ENCODE measurements around the gene C11orf87.

DNA sequence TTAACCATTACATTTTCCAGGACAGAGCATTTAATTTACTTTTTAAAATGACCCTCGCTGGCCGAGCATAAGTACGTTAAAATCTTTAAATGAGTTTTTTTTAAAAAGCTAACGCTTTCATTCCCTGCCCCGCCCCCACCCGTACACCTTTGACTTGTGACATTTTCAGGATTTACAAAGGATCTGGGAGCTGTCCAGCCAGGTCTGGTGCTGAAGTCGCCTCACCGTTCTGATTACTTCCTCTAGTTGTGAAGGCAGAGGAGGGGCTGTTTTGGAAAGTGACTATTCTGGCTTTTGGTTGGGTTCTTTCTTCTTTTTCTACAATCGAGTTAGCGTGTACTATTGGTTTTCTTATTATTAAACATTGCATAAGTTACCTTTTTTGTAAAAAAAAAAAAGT, 2.9 kb downstream of the C11orf87 start:
- TF ChIP-seq, protein P1, sequence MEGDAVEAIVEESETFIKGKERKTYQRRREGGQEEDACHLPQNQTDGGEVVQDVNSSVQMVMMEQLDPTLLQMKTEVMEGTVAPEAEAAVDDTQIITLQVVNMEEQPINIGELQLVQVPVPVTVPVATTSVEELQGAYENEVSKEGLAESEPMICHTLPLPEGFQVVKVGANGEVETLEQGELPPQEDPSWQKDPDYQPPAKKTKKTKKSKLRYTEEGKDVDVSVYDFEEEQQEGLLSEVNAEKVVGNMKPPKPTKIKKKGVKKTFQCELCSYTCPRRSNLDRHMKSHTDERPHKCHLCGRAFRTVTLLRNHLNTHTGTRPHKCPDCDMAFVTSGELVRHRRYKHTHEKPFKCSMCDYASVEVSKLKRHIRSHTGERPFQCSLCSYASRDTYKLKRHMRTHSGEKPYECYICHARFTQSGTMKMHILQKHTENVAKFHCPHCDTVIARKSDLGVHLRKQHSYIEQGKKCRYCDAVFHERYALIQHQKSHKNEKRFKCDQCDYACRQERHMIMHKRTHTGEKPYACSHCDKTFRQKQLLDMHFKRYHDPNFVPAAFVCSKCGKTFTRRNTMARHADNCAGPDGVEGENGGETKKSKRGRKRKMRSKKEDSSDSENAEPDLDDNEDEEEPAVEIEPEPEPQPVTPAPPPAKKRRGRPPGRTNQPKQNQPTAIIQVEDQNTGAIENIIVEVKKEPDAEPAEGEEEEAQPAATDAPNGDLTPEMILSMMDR (conservative IDR thresholded peaks at IDR 0.05; ENCODE audit: low read depth in 2 of 2), result no peak
- TF ChIP-seq POLR2AphosphoS5 (IDR thresholded peaks at IDR 0.05; ENCODE audit: low read depth), result no peak
- no peak for TF ChIP-seq EZH2phosphoT487 (IDR thresholded peaks at IDR 0.05; ENCODE audit: unreplicated experiment)
- TF ChIP-seq EZH2 (IDR thresholded peaks at IDR 0.05; ENCODE audit: low read depth, unreplicated experiment), result no peak
- no peak for TF ChIP-seq CREB1 (CRISPR knock-in tag; IDR thresholded peaks at IDR 0.05; ENCODE audit: low read depth)
- TF ChIP-seq, protein P2, sequence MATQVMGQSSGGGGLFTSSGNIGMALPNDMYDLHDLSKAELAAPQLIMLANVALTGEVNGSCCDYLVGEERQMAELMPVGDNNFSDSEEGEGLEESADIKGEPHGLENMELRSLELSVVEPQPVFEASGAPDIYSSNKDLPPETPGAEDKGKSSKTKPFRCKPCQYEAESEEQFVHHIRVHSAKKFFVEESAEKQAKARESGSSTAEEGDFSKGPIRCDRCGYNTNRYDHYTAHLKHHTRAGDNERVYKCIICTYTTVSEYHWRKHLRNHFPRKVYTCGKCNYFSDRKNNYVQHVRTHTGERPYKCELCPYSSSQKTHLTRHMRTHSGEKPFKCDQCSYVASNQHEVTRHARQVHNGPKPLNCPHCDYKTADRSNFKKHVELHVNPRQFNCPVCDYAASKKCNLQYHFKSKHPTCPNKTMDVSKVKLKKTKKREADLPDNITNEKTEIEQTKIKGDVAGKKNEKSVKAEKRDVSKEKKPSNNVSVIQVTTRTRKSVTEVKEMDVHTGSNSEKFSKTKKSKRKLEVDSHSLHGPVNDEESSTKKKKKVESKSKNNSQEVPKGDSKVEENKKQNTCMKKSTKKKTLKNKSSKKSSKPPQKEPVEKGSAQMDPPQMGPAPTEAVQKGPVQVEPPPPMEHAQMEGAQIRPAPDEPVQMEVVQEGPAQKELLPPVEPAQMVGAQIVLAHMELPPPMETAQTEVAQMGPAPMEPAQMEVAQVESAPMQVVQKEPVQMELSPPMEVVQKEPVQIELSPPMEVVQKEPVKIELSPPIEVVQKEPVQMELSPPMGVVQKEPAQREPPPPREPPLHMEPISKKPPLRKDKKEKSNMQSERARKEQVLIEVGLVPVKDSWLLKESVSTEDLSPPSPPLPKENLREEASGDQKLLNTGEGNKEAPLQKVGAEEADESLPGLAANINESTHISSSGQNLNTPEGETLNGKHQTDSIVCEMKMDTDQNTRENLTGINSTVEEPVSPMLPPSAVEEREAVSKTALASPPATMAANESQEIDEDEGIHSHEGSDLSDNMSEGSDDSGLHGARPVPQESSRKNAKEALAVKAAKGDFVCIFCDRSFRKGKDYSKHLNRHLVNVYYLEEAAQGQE (IDR thresholded peaks at IDR 0.05; ENCODE audit: unreplicated experiment), result peak; percentile 86
- TF ChIP-seq ETS1 (IDR thresholded peaks at IDR 0.05), result no peak
- no peak for TF ChIP-seq ZNF331 (CRISPR knock-in tag; IDR thresholded peaks at IDR 0.05; ENCODE audit: low read depth)

Data from GM23338 (cell line).